Measurements from ENCODE around the gene SUSD6.

Gene SUSD6

DNA sequence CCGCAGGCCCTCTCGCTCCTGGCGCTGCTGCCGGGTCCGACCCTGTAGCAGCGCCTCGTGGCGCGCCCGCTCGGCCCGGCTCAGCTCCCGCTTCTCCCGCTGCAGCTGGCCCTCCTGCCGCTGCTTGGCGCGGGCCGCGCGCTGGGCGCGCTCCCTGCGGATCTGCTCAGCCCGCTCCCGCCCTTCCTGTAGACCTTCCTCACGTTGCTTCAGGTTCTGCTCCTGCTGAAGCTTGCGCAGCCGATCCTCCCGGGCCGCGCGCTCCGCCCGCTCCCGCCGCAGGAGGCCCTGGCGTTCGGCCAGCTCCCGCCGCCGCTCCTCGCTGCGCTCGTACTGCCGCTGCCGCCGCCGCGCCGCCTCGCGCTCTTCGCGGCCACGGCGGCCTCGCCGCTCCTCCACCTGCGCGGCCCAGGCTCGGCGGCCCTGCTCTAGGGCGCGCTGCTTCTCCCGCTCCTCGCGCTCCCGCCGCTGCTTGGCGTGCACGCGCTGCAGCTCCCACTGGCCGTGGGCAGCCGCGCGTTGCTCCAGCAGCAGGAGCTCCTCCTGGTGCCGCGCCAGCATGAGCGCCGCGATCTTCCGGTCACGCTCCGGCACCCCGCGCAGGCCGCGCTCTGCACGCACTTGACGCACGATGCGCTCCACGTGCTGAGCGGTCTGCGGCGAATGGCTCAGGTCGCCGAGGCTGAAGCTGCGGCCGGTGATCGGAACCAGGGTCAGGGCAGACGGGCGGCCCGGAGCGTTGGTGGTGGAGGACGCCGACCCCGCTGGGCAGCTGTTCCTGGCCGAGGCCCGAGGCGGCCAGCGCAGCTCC is 39.2 kb upstream of the SUSD6 start:
- peak; percentile 21 to 45 for DNase-seq (ENCODE audit: low read depth in 1 of 2, low spot score in 1 of 2)
- Histone ChIP-seq H3K27me3 (ENCODE audit: insufficient read depth, poor library complexity, severe bottlenecking) (peaks cover 9% of the 10 kb centered on the region), H3K27ac (replicated peaks) (no peak overlapping the region), H3K4me3 (replicated peaks; ENCODE audit: insufficient read depth, low read length) (peak overlapping the region; percentile 6; the same call in 1 of the 2 replicates)
- TF ChIP-seq POLR2AphosphoS5 (IDR thresholded peaks at IDR 0.05; ENCODE audit: low read depth): no peak
- TF ChIP-seq, protein P1, sequence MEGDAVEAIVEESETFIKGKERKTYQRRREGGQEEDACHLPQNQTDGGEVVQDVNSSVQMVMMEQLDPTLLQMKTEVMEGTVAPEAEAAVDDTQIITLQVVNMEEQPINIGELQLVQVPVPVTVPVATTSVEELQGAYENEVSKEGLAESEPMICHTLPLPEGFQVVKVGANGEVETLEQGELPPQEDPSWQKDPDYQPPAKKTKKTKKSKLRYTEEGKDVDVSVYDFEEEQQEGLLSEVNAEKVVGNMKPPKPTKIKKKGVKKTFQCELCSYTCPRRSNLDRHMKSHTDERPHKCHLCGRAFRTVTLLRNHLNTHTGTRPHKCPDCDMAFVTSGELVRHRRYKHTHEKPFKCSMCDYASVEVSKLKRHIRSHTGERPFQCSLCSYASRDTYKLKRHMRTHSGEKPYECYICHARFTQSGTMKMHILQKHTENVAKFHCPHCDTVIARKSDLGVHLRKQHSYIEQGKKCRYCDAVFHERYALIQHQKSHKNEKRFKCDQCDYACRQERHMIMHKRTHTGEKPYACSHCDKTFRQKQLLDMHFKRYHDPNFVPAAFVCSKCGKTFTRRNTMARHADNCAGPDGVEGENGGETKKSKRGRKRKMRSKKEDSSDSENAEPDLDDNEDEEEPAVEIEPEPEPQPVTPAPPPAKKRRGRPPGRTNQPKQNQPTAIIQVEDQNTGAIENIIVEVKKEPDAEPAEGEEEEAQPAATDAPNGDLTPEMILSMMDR (IDR thresholded peaks at IDR 0.05; ENCODE audit: insufficient read depth, low read length): no peak
- TF ChIP-seq GABPA (IDR thresholded peaks at IDR 0.05; ENCODE audit: low read depth): no peak
- TF ChIP-seq, protein P2, sequence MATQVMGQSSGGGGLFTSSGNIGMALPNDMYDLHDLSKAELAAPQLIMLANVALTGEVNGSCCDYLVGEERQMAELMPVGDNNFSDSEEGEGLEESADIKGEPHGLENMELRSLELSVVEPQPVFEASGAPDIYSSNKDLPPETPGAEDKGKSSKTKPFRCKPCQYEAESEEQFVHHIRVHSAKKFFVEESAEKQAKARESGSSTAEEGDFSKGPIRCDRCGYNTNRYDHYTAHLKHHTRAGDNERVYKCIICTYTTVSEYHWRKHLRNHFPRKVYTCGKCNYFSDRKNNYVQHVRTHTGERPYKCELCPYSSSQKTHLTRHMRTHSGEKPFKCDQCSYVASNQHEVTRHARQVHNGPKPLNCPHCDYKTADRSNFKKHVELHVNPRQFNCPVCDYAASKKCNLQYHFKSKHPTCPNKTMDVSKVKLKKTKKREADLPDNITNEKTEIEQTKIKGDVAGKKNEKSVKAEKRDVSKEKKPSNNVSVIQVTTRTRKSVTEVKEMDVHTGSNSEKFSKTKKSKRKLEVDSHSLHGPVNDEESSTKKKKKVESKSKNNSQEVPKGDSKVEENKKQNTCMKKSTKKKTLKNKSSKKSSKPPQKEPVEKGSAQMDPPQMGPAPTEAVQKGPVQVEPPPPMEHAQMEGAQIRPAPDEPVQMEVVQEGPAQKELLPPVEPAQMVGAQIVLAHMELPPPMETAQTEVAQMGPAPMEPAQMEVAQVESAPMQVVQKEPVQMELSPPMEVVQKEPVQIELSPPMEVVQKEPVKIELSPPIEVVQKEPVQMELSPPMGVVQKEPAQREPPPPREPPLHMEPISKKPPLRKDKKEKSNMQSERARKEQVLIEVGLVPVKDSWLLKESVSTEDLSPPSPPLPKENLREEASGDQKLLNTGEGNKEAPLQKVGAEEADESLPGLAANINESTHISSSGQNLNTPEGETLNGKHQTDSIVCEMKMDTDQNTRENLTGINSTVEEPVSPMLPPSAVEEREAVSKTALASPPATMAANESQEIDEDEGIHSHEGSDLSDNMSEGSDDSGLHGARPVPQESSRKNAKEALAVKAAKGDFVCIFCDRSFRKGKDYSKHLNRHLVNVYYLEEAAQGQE (IDR thresholded peaks at IDR 0.05; ENCODE audit: insufficient replicate concordance, low read depth): no peak
- TF ChIP-seq SPI1 (IDR thresholded peaks at IDR 0.05; ENCODE audit: borderline replicate concordance, low read depth): no peak

DNA sequence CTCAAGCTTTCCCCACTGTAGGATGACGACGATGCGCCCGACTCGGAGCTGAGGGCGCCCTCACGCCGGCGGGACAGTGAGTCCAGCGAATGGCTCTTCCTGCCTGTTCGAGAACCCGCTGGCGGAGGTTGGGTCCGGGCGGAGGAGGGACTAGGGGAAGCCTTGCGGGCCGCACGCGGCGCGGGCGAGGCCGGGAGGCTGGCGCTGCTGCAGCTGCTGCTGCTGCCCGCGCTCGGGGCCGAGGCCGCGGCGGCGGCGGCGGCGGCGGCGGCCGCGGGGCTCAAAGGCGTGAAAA is 38.6 kb upstream of the SUSD6 start:
- H3K27me3 ChIP-seq (ENCODE audit: insufficient read depth, poor library complexity, severe bottlenecking): peaks cover 9% of the 10 kb centered on the region

DNA sequence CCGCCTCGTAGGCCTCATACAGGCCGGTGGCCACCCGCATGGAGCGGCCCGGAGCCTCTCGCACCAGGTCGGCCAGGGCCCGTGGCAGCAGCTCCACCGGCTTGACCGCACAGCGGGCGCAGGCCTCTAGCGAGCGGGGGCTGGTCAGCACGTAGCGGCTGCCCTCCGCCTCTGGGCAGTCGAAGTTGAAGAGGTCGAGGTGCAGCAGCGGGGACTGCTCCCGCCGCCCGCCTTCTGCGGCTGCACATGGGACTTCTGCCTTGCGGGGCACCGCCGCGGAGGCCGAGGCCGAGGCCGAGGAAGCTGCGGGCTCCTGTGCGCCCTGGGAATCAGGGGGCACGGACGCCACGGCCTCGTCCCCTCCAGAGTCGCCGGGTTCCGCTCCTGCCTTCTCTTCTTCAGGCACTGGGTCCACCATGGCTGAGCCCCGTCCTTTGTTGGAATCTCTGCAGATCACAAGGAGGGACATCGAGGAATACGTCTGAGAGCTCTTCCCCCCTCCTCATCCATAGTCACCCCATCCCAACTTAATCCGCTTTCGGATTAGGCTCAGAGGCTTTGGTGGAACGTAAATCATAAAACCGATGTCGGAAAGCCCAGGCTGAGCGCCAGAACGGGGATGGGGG is 38.1 kb upstream of the SUSD6 start:
- no peak for DNase-seq (ENCODE audit: low read depth in 1 of 2, low spot score in 1 of 2)
- TF ChIP-seq GABPA (IDR thresholded peaks at IDR 0.05; ENCODE audit: low read depth): no peak
- TF ChIP-seq, protein P1 (IDR thresholded peaks at IDR 0.05; ENCODE audit: insufficient read depth, low read length): no peak
- TF ChIP-seq POLR2AphosphoS5 (IDR thresholded peaks at IDR 0.05; ENCODE audit: low read depth): no peak
- TF ChIP-seq SPI1 (IDR thresholded peaks at IDR 0.05; ENCODE audit: borderline replicate concordance, low read depth): no peak
- TF ChIP-seq, protein P2 (IDR thresholded peaks at IDR 0.05; ENCODE audit: insufficient replicate concordance, low read depth): no peak
- Histone ChIP-seq H3K4me3 (replicated peaks; ENCODE audit: insufficient read depth, low read length) (no peak overlapping the region), H3K27ac (replicated peaks) (no peak overlapping the region), H3K27me3 (ENCODE audit: insufficient read depth, poor library complexity, severe bottlenecking) (peaks cover 9% of the 10 kb centered on the region)

More for the DNA sequence above, 38.6 kb upstream of the SUSD6 start:
- TF ChIP-seq, protein P1 (IDR thresholded peaks at IDR 0.05; ENCODE audit: insufficient read depth, low read length): no peak
- no peak for TF ChIP-seq SPI1 (IDR thresholded peaks at IDR 0.05; ENCODE audit: borderline replicate concordance, low read depth)
- TF ChIP-seq POLR2AphosphoS5 (IDR thresholded peaks at IDR 0.05; ENCODE audit: low read depth): no peak
- no peak for TF ChIP-seq GABPA (IDR thresholded peaks at IDR 0.05; ENCODE audit: low read depth)
- TF ChIP-seq, protein P2 (IDR thresholded peaks at IDR 0.05; ENCODE audit: insufficient replicate concordance, low read depth): no peak
- no peak for DNase-seq (ENCODE audit: low read depth in 1 of 2, low spot score in 1 of 2)
- no peak overlapping the region for H3K4me3 ChIP-seq (replicated peaks; ENCODE audit: insufficient read depth, low read length)
- H3K27ac ChIP-seq (replicated peaks): no peak overlapping the region
